ENCODE results near the gene ARHGEF12.

- no peak for TF ChIP-seq CTCF (optimal IDR thresholded peaks at IDR 0.05 in 1 of 3, IDR thresholded peaks at IDR 0.05 in 1 of 3, conservative IDR thresholded peaks at IDR 0.05 in 1 of 3; ENCODE audit: extremely low read depth in 1 of 3, insufficient read depth in 2 of 3, low read length in 3 of 3)
- no peak for TF ChIP-seq EZH2 (IDR thresholded peaks at IDR 0.05; ENCODE audit: low read length)
These were observed 8.2 kb downstream of the ARHGEF12 start for GRCh38 chr11:120344302-120345004.
